H9 (cell line): Measurements from ENCODE around the gene RBPJL. TPM values are rescaled to one million over a fixed set of nuclear protein-coding genes. Genes with fewer than 3 reads are reported as not detected.

Source experiments
- DNase-seq: peaks from one replicate; pipeline ENCODE4 v3.0.0-alpha.2; 2017
- H2AFZ ChIP-seq: one replicate; pipeline ENCODE4 v1.6.1; 2013; ENCODE audit warnings: mild to moderate bottlenecking, low read length, control low read depth, moderate library complexity
- H2AK5ac ChIP-seq: 2 replicates; pipeline ENCODE4 v1.6.1; 2013; ENCODE audit warnings: low read length, control low read depth, mixed read lengths; ENCODE audit not compliant: insufficient read length
- H2BK120ac ChIP-seq: one replicate; pipeline ENCODE4 v1.6.1; 2013; ENCODE audit warnings: low read depth, mild to moderate bottlenecking, low read length, control low read depth, inconsistent platforms; ENCODE audit not compliant: poor library complexity, severe bottlenecking
- H2BK12ac ChIP-seq: 2 replicates; pipeline ENCODE4 v1.6.1; 2013; ENCODE audit warnings: low read length, control low read depth, mixed read lengths, low read depth; ENCODE audit not compliant: insufficient read length
- H2BK15ac ChIP-seq: 2 replicates; pipeline ENCODE4 v1.6.1; 2013; ENCODE audit warnings: low read depth, low read length, control low read depth
- H2BK20ac ChIP-seq: one replicate; pipeline ENCODE4 v1.6.1; 2013; ENCODE audit warnings: low read depth, mild to moderate bottlenecking, low read length, control low read depth, inconsistent platforms; ENCODE audit not compliant: poor library complexity, severe bottlenecking
- H2BK5ac ChIP-seq: 2 replicates; pipeline ENCODE4 v1.6.1; 2013; ENCODE audit warnings: low read length, control low read depth, mixed read lengths; ENCODE audit not compliant: insufficient read length
- H3K14ac ChIP-seq: 2 replicates; pipeline ENCODE4 v1.6.1; 2013; ENCODE audit warnings: low read length, control low read depth; ENCODE audit not compliant: insufficient read depth
- H3K18ac ChIP-seq: 2 replicates; pipeline ENCODE4 v1.6.1; 2013; ENCODE audit warnings: low read depth, mild to moderate bottlenecking, mixed read lengths, low read length, control low read depth; ENCODE audit not compliant: insufficient read length
- H3K23ac ChIP-seq: 2 replicates; pipeline ENCODE4 v1.6.1; 2013; ENCODE audit warnings: low read length, control low read depth, mixed read lengths, low read depth; ENCODE audit not compliant: insufficient read length
- H3K23me2 ChIP-seq: 2 replicates; pipeline ENCODE4 v1.6.1; 2013; ENCODE audit warnings: low read depth, mild to moderate bottlenecking, mixed read lengths, low read length, control low read depth; ENCODE audit not compliant: insufficient read length, poor library complexity, severe bottlenecking
- H3K27ac ChIP-seq: 2 replicates; pipeline ENCODE4 v1.5.1; 2013; ENCODE audit warnings: low read length, control low read depth, mixed read lengths, low read depth; ENCODE audit not compliant: insufficient read length
- H3K27me3 ChIP-seq: 2 replicates; pipeline ENCODE4 v1.6.1; 2013; ENCODE audit warnings: low read length, control low read depth, inconsistent platforms; ENCODE audit not compliant: insufficient read depth
- H3K4ac ChIP-seq: 2 replicates; pipeline ENCODE4 v1.6.1; 2013; ENCODE audit warnings: low read depth, mild to moderate bottlenecking, control low read depth, inconsistent platforms, low read length, moderate library complexity
- H3K4me1 ChIP-seq: 2 replicates; pipeline ENCODE4 v1.6.1; 2013; ENCODE audit warnings: low read length, control low read depth, inconsistent platforms; ENCODE audit not compliant: insufficient read depth
- H3K4me2 ChIP-seq: 2 replicates; pipeline ENCODE4 v1.6.1; 2013; ENCODE audit warnings: low read length, control low read depth, mixed read lengths; ENCODE audit not compliant: insufficient read length, insufficient read depth
- H3K56ac ChIP-seq: 2 replicates; pipeline ENCODE4 v1.6.1; 2013; ENCODE audit warnings: low read depth, mild to moderate bottlenecking, mixed read lengths, low read length, control low read depth; ENCODE audit not compliant: insufficient read length
- H3K79me1 ChIP-seq: 2 replicates; pipeline ENCODE4 v1.6.1; 2013; ENCODE audit warnings: low read depth, mild to moderate bottlenecking, moderate library complexity, low read length, control low read depth, inconsistent platforms; ENCODE audit not compliant: insufficient read depth, poor library complexity, severe bottlenecking
- H3K79me2 ChIP-seq: 2 replicates; pipeline ENCODE4 v1.6.1; 2013; ENCODE audit warnings: low read length, control low read depth, inconsistent platforms; ENCODE audit not compliant: insufficient read depth
- H3K9ac ChIP-seq: 2 replicates; pipeline ENCODE4 v1.6.1; 2013; ENCODE audit warnings: low read length, control low read depth, mixed read lengths; ENCODE audit not compliant: insufficient read length; ENCODE audit errors: extremely low read depth
- H3K9me3 ChIP-seq: one replicate; pipeline ENCODE4 v1.6.1; 2013; ENCODE audit warnings: low read depth, low read length, inconsistent platforms; ENCODE audit not compliant: control insufficient read depth
- H3T11ph ChIP-seq: one replicate; pipeline ENCODE4 v1.6.1; 2013; ENCODE audit warnings: mild to moderate bottlenecking, low read length, control low read depth, inconsistent platforms
- H4K20me1 ChIP-seq: one replicate; pipeline ENCODE4 v1.6.1; 2013; ENCODE audit not compliant: control insufficient read depth, insufficient read length, insufficient read depth
- H4K5ac ChIP-seq: 2 replicates; pipeline ENCODE4 v1.6.1; 2013; ENCODE audit warnings: low read depth, mild to moderate bottlenecking, mixed read lengths, low read length, control low read depth; ENCODE audit not compliant: insufficient read length
- H4K8ac ChIP-seq: replicated peaks from 2 replicates; pipeline ENCODE4 v1.6.1; 2013; ENCODE audit warnings: low read length, control low read depth, mixed read lengths, low read depth; ENCODE audit not compliant: insufficient read length
- H4K91ac ChIP-seq: 2 replicates; pipeline ENCODE4 v1.6.1; 2013; ENCODE audit warnings: low read depth, mild to moderate bottlenecking, moderate library complexity, mixed read lengths, low read length, control low read depth; ENCODE audit not compliant: insufficient read length
- H3K27ac Mint-ChIP-seq, 3 experiments: 2 replicates in 2 of 3; 3 replicates in 1 of 3; pipeline ENCODE4 v1.8.0; 2020 to 2021; ENCODE audit warnings: mixed read lengths in 3 of 3, mild to moderate bottlenecking in 1 of 3, moderate library complexity in 1 of 3
- H3K27me3 Mint-ChIP-seq: 2 replicates; pipeline ENCODE4 v1.8.0; 2021; ENCODE audit warnings: low read depth, mild to moderate bottlenecking, moderate library complexity, mixed read lengths
- H3K36me3 Mint-ChIP-seq, 3 experiments: 2 replicates in 2 of 3; 3 replicates in 1 of 3; pipeline ENCODE4 v1.8.0; 2020 to 2021; ENCODE audit warnings: low read depth in 3 of 3, mixed read lengths in 3 of 3; ENCODE audit not compliant: insufficient read depth in 1 of 3
- H3K4me1 Mint-ChIP-seq, 2 experiments: 2 replicates each; pipeline ENCODE4 v1.8.0; 2020; ENCODE audit warnings: mixed read lengths in 2 of 2
- H3K4me3 Mint-ChIP-seq, 2 experiments: 2 replicates in 1 of 2; 3 replicates in 1 of 2; pipeline ENCODE4 v1.8.0; 2020 to 2021; ENCODE audit warnings: mild to moderate bottlenecking in 2 of 2, mixed read lengths in 2 of 2, moderate library complexity in 1 of 2
- H3K9me3 Mint-ChIP-seq, 2 experiments: 2 replicates in 1 of 2; 3 replicates in 1 of 2; pipeline ENCODE4 v1.8.0; 2020; ENCODE audit warnings: mild to moderate bottlenecking in 2 of 2, mixed read lengths in 2 of 2, moderate library complexity in 1 of 2
- CTCF ChIP-seq: fragments of 200-600 bp; sonication (generic); conservative IDR thresholded peaks from 3 replicates; pipeline ENCODE4 v1.8.0; 2021; ENCODE audit warnings: antibody characterized with exemption, mild to moderate bottlenecking
- WGBS: extraction: QIAGEN DNeasy Blood & Tissue Kit; methylation state at CpG from one replicate; pipeline ENCODE4 v1.1.7; 2013; ENCODE audit warnings: missing lambda C conversion rate, low lambda C conversion rate, mixed read lengths; ENCODE audit not compliant: insufficient read length; ENCODE audit errors: extremely low coverage; 5-methylcytosine and 5-hydroxymethylcytosine counted together
- total RNA-seq: library from RNA; stranded (reverse); gene quantifications from 2 replicates; pipeline ENCODE4 v1.2.1, GENCODE V29; 2021

The RBPJL gene
- total RNA-seq, 1 experiment from 2014 or later, result 0.28 TPM

GRCh38 chr20:45343532-45344167, 37.0 kb downstream of the RBPJL start:
- peaks cover 11% of the 10 kb centered on the region for H3K23me2 ChIP-seq
- peak overlapping the region in 1 of 2 experiments; percentile 76; a peak in 4 of 5 replicates for H3K4me3 Mint-ChIP-seq
- H3K9ac ChIP-seq, result no peak overlapping the region
- H3K9me3 ChIP-seq, result no peaks in the 10 kb centered on the region
- H4K91ac ChIP-seq, result no peak overlapping the region
- H3K27me3 Mint-ChIP-seq, result peaks cover 4% of the 10 kb centered on the region; the same call in 1 of the 2 replicates
- no peak for DNase-seq
- H2BK15ac ChIP-seq, result no peak overlapping the region
- no CpG with 5 or more reads among the region's 6 CpGs for WGBS
- H3K4me2 ChIP-seq, result peak overlapping the region; percentile 53
- no peak overlapping the region for H3K56ac ChIP-seq
- no peak overlapping the region for H3K4ac ChIP-seq
- no peak overlapping the region for H3K27ac ChIP-seq
- no peak overlapping the region for H2AK5ac ChIP-seq
- peak overlapping the region; percentile 96 to 99 (median 98) for H3K27ac Mint-ChIP-seq
- no peak overlapping the region for H2BK5ac ChIP-seq
- H3K18ac ChIP-seq, result no peak overlapping the region
- H3K79me2 ChIP-seq, result peaks cover 3% of the 10 kb centered on the region; the same call in 1 of the 2 replicates
- H2BK12ac ChIP-seq, result no peak overlapping the region
- no peak for TF ChIP-seq CTCF
- H2BK120ac ChIP-seq, result no peak overlapping the region
- no peak overlapping the region for H2AFZ ChIP-seq
- H3K23ac ChIP-seq, result no peak overlapping the region
- H3K36me3 Mint-ChIP-seq, result peaks cover 3 to 12% (median 3%) of the 10 kb centered on the region in 3 experiments; a peak in 4 of 7 replicates
- no peak overlapping the region for H4K5ac ChIP-seq
- no peaks in the 10 kb centered on the region for H4K20me1 ChIP-seq
- H3K4me1 ChIP-seq, result peaks cover 36% of the 10 kb centered on the region; the same call in 1 of the 2 replicates
- no peaks in the 10 kb centered on the region for H3K9me3 Mint-ChIP-seq
- peaks cover 90% of the 10 kb centered on the region in 2 experiments for H3K4me1 Mint-ChIP-seq
- no peak overlapping the region for H3T11ph ChIP-seq
- no peak overlapping the region for H2BK20ac ChIP-seq
- no peaks in the 10 kb centered on the region for H3K27me3 ChIP-seq
- H3K79me1 ChIP-seq, result no peaks in the 10 kb centered on the region
- no peak overlapping the region for H3K14ac ChIP-seq
- H4K8ac ChIP-seq, result no peak overlapping the region
